HG03439 (cell line): ENCODE data around the gene COA8.
A peak's percentile ranks its signal among the peaks of the same experiment; 100 is the strongest.

Experiments
- ATAC-seq: cut with Tn5 transposase; IDR thresholded peaks from one replicate; pipeline ENCODE4 v1.9.1; 2021; ENCODE audit warnings: mild to moderate bottlenecking, moderate library complexity; ENCODE audit not compliant: unreplicated experiment

COA8 gene

GRCh38 chr14:103547941-103548462, 14.8 kb upstream of the COA8 start:
- no peak for ATAC-seq

- no peak for ATAC-seq
These were observed 14.1 kb upstream of the COA8 start for GRCh38 chr14:103548463-103549351.

DNA sequence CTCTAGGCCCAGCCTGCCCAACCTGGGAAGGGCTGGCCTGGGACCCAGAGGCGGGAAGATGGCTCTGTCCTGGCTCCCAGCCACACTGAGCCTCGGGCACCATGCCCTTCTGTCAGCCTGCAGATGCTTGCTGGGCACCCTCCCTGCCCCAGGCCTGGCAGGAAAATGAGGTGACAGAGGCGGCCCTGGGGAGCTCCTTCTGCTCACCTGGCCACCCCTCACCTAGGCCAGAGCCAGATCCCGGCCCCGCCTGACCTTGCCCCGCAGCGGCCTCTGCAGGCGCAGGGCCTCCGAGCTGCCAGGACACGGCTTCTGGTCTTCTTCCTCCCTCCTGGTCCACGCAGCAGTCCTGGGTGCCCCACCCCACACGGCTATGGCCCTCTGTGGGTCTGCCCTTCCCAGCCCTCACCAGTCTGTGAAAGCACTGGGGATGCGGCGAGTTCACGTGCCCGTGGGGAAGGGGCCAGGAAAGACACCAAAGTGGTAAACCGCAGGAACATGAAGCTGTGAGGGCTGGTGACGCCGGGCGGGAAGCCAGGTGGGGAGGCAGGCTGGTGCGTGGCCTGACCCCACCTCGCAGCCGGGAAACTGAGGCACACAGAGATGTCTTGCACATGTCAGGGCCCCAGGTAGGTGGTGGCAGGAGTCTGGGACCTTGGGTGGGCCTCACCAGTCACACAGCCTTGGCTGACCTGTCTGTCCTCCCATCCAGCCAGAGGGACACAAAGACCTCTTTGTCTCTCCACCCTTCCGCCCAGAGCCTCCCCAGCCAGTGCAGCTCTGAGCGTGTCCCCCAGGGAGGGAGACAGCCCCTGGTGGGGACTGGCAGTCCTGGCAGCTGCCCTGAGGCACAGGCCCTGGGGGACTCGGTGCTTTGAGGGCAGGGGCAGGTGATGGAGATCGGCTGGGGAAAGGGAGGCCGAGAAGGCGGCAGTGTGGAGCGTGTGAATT, 13.1 kb upstream of the COA8 start:
- no peak for ATAC-seq

GRCh38 chr14:103550451-103551337, 12.1 kb upstream of the COA8 start:
- no peak for ATAC-seq

GRCh38 chr14:103551338-103551762, 11.4 kb upstream of the COA8 start:
- ATAC-seq: no peak

DNA sequence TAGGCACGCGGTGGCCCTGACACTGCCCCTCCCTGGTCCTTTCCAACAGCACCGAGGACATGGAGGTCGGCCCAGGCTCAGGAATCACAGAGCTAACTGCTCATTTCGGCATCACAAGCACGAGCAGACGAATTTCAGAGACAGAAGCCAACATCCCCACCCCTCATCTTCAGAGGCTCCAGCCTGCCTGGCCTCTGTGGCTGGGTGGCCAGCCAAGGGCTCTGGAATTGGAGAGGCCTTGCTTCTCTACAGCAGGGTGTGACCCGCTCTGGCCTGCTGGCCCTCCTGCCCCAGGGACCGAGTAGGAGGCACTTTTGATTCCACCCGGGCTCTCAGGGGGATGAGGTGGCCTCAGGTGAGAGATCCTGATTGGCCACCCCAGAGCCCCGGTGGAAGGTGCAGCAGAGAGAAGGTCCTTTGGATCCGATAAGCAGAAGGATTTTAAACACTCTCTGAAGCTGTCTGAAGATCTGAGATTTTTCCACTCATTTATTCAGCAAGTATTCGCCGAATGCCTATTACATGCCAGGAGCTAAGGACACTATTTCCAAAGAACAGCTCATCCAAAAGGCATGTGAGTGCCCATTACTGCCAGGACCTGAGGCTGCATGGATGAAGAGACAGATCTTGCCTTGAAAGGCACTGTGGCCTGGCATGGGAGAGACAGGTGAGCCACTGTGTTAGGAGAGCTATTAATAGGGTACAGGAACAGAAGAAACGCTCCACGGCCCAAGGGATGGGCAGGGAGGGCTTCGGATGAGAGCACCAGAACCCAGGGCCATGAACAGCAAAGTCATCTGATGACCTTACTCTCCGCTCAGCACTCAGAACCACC, 10.5 kb upstream of the COA8 start:
- no peak for ATAC-seq

DNA sequence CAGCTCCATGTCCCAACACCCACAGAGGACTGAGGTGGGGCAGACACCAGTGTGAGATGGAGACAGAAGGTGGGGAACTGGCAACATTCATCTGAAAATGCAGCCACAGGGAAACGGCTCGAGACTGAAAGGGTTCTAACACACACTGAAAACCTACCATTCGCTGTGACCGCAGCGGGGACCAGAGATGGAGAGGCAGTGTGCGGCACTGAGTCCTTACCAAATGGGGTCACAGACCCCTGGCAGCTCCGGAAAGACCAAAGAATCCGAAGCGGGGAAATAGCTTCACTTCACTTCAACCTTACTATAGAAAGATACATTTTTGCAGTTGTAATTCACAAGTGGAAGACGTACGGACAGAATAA, 9.9 kb upstream of the COA8 start:
- no peak for ATAC-seq

- ATAC-seq: no peak
These were observed 7.0 kb upstream of the COA8 start for GRCh38 chr14:103555559-103556337.

DNA sequence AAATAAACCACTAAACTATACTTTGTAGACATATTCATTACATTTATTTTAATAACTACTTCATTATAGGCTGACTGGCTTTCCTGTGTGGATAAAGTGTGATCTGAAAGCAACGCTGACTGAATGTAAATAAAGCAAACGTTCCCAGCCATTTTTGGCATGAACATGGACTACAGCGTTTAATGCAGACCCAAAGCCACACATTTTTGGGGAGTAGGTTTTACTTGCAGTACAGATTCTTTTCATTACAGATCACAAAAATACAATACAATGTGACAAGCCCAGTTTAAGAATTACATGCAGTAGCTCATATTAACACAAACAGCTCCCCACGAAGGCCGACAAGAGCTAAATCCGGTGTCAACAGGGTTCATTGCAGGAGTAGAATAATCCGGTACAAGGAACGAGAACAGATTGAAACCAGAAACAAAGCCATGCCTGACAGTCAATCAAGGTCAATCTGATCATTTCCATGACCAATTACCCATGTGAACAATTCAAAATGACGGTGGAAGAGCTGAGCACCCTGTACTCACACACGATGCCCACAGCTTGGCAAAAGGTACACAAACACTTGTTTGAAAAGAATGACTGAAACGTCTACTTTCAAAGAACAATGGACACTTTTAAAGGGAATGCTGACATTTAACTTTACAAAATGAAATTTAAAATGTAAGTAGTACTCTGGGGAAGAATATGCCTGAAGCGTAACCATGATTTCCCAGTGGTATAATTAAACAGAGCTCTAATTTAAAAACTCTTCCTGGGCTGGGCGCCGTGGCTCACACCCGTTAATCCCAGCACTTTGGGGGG, 5.6 kb upstream of the COA8 start:
- ATAC-seq: no peak

GRCh38 chr14:103558071-103558882, 4.5 kb upstream of the COA8 start:
- ATAC-seq: no peak

- no peak for ATAC-seq
These were observed 3.0 kb upstream of the COA8 start for GRCh38 chr14:103559766-103560165.

DNA sequence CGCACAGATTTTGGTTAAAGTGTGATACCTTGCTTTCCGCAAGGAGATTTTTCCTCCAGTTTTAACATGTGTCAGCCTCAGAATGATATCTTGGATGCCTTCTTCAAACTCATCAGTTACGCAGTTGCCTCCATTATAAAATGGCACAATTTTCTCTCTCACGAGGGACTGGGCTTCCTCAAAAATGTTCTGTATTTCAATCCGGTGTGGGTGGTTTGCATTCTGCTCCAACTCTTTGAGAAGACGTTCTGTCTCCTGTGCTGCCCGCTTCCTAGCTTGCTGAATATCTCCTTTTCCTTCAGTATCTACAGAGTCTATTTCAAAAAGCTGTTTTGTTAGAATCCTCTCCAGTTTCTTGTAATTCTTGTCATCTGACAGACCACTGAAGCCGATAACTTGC, 2.1 kb upstream of the COA8 start:
- ATAC-seq: no peak

GRCh38 chr14:103561381-103562178, 1.2 kb upstream of the COA8 start:
- peak; percentile 8 for ATAC-seq

GRCh38 chr14:103562179-103562428, 656 bp upstream of the COA8 start:
- ATAC-seq: peak; percentile 22

- ATAC-seq: no peak
These were observed 463 bp downstream of the COA8 start for GRCh38 chr14:103563226-103563620.

- no peak for ATAC-seq
These were observed 1.2 kb downstream of the COA8 start for GRCh38 chr14:103563844-103564505.
